HepG2 (cell line): ENCODE measurements around the gene ACSM6. TPM values are rescaled to one million over a fixed set of nuclear protein-coding genes. Genes with fewer than 3 reads are reported as not detected.

Experiments used
- ATAC-seq: fragments of 200-7000 bp; cut with Tn5 transposase; 3 replicates; pipeline ENCODE4 v1.9.1; 2020; ENCODE audit warnings: mild to moderate bottlenecking, moderate library complexity
- BruUV-seq: library from RNA; stranded (reverse); fragments of 400-500 nt; replicated peaks from 2 replicates; lab custom pipeline; 2021; lab: Mats Ljungman, UMichigan
- CTCF ChIA-PET: fragments of 300-600 bp; formaldehyde crosslinking; extraction: SDS; loops from one replicate; lab custom pipeline; 2021; ENCODE audit warnings: low total read pairs, inconsistent platforms, low intra/inter-chr PET ratio; lab: Yijun Ruan, JAX
- POLR2A ChIA-PET: fragments of 350-600 bp; sonication (Branson Sonifier 250); formaldehyde crosslinking; loops from one replicate; lab custom pipeline; 2020; ENCODE audit warnings: antibody characterized with exemption, inconsistent platforms; lab: Yijun Ruan, JAX
- DNase-seq: peaks from one replicate; pipeline ENCODE4 v3.0.0-alpha.2; 2015; ENCODE audit warnings: low spot score
- FAIRE-seq: peaks from 3 replicates; lab custom pipeline; 2011; peaks lifted over from hg19 to GRCh38; lab: Jason Lieb, UNC
- H2AFZ ChIP-seq: one replicate; pipeline ENCODE4 v1.6.1; 2011; ENCODE audit warnings: low read length, inconsistent platforms
- H3K27ac ChIP-seq: fragments of 300-600 bp; 3 replicates; pipeline ENCODE4 v1.8.0; 2011; ENCODE audit warnings: mixed run types, mild to moderate bottlenecking, mixed read lengths, low read length, inconsistent platforms; ENCODE audit not compliant: insufficient read depth; ENCODE audit errors: extremely low read length
- H3K27me3 ChIP-seq, 2 experiments: fragments of 200-600 bp in 1 of 2; 2 replicates in 1 of 2; 3 replicates in 1 of 2; pipeline versions ENCODE4 v1.6.0 to v1.8.0; 2011; ENCODE audit warnings: low read length in 2 of 2, mild to moderate bottlenecking in 2 of 2, moderate library complexity in 2 of 2, inconsistent platforms in 1 of 2; ENCODE audit not compliant: insufficient read depth in 2 of 2, control insufficient read depth in 1 of 2
- H3K36me3 ChIP-seq, 2 experiments: fragments of 200-600 bp in 1 of 2; replicated peaks in 1 of 2; 2 replicates in 1 of 2; 3 replicates in 1 of 2; pipeline versions ENCODE4 v1.5.1 to v1.8.0; 2011; ENCODE audit warnings: low read length in 2 of 2, inconsistent platforms in 1 of 2; ENCODE audit not compliant: insufficient read depth in 2 of 2, control insufficient read depth in 1 of 2
- H3K4me1 ChIP-seq: 2 replicates; pipeline ENCODE4 v1.5.1; 2012; ENCODE audit warnings: low read length, inconsistent platforms; ENCODE audit not compliant: insufficient read depth
- H3K4me2 ChIP-seq: 2 replicates; pipeline ENCODE4 v1.6.0; 2011; ENCODE audit warnings: low read depth, low read length, inconsistent platforms
- H3K4me3 ChIP-seq, 3 experiments: fragments of 200-600 bp in 1 of 3; sonication (generic), shearing (Covaris generic) in 1 of 3; replicated peaks in 1 of 3; 2 replicates each; pipeline ENCODE4 v1.5.1; 2011 to 2016; ENCODE audit warnings: low read length in 3 of 3, inconsistent platforms in 2 of 3, low read depth in 2 of 3, mild to moderate bottlenecking in 2 of 3, control low read depth in 1 of 3, mixed read lengths in 1 of 3; ENCODE audit not compliant: insufficient read depth in 1 of 3
- H3K79me2 ChIP-seq: one replicate; pipeline ENCODE4 v1.6.1; 2011; ENCODE audit warnings: low read length, inconsistent platforms; ENCODE audit not compliant: insufficient read depth
- H3K9ac ChIP-seq: 2 replicates; pipeline ENCODE4 v1.6.0; 2011; ENCODE audit warnings: mild to moderate bottlenecking, low read depth, low read length, inconsistent platforms; ENCODE audit not compliant: insufficient read depth
- H3K9me3 ChIP-seq: 2 replicates; pipeline ENCODE4 v1.5.1; 2012; ENCODE audit warnings: mild to moderate bottlenecking, low read length
- H4K20me1 ChIP-seq: 2 replicates; pipeline ENCODE4 v1.6.0; 2011; ENCODE audit warnings: inconsistent platforms, mild to moderate bottlenecking, low read length, moderate library complexity; ENCODE audit not compliant: insufficient read depth
- CC2D1A ChIP-seq: sonication (generic); formaldehyde crosslinking; IDR thresholded peaks from 2 replicates; pipeline ENCODE4 v1.8.1; 2023; ENCODE audit warnings: mild to moderate bottlenecking, missing genetic modification reagents
- RBM22 ChIP-seq: fragments of 200-400 bp; formaldehyde crosslinking; optimal IDR thresholded peaks from 2 replicates; pipeline ENCODE3; 2017; ENCODE audit warnings: mild to moderate bottlenecking, low read length, moderate library complexity
- WGBS: methylation state at CpG from one replicate; pipeline ENCODE4 v1.1.6; 2017; ENCODE audit warnings: low lambda C conversion rate; 5-methylcytosine and 5-hydroxymethylcytosine counted together
- in situ Hi-C: cut with HindIII; loops from 2 replicates; pipeline ENCODE4 v1.10.0; 2017; ENCODE audit warnings: low pct_unique_long_range_greater_than_20kb; ENCODE audit not compliant: extremely low pct_ligation_motif_present
- intact Hi-C: fragments of 100-400 bp; cut with micrococcal nuclease; formaldehyde crosslinking; loops from one replicate; pipeline ENCODE4 v1.10.0; 2022; ENCODE audit not compliant: unreplicated experiment
- polyA plus RNA-seq, 8 experiments: library from polyadenylated mRNA; depleted of rRNA in 3 of 8; stranded (reverse) in 7 of 8; unstranded in 1 of 8; fragments of >200 nt; fragmentation: Illumina TruSeq in 4 of 8; extraction: Trizol in 4 of 8; gene quantifications; 2 replicates each; pipeline versions ENCODE4 v1.2.1 to v1.2.3, GENCODE V29; 2011 to 2016; ENCODE audit warnings: low read depth in 4 of 8, missing spikeins in 1 of 8, mixed read lengths in 1 of 8; ENCODE audit not compliant: insufficient read depth in 1 of 8
- total RNA-seq, 5 experiments: library from RNA; depleted of rRNA; stranded (reverse); fragments of >200 nt; fragmentation: Illumina TruSeq; extraction: Trizol; gene quantifications; 2 replicates each; pipeline ENCODE4 v1.2.3, GENCODE V29; 2016; ENCODE audit warnings: low read depth in 1 of 5
- TF ChIP-seq, protein P1 (sequence below): sonication (generic); formaldehyde crosslinking; IDR thresholded peaks from 2 replicates; pipeline ENCODE4 v1.4.0; 2020; ENCODE audit warnings: missing genetic modification reagents

Gene ACSM6
- total and polyA plus RNA-seq, 2 of the 13 experiments (the other 11 are each of a cell fraction or from before 2014, with no cell fraction given), result not detected

GRCh38 chr10:95233377-95234034 is 39.5 kb downstream of the ACSM6 start:
- CTCF ChIA-PET, result no interaction called here
- H3K27me3 ChIP-seq, result no peaks in the 10 kb centered on the region
- no peak overlapping the region for H3K9ac ChIP-seq
- TF ChIP-seq RBM22 (peak; percentile 63), CC2D1A (no peak)
- TF ChIP-seq, protein P1, sequence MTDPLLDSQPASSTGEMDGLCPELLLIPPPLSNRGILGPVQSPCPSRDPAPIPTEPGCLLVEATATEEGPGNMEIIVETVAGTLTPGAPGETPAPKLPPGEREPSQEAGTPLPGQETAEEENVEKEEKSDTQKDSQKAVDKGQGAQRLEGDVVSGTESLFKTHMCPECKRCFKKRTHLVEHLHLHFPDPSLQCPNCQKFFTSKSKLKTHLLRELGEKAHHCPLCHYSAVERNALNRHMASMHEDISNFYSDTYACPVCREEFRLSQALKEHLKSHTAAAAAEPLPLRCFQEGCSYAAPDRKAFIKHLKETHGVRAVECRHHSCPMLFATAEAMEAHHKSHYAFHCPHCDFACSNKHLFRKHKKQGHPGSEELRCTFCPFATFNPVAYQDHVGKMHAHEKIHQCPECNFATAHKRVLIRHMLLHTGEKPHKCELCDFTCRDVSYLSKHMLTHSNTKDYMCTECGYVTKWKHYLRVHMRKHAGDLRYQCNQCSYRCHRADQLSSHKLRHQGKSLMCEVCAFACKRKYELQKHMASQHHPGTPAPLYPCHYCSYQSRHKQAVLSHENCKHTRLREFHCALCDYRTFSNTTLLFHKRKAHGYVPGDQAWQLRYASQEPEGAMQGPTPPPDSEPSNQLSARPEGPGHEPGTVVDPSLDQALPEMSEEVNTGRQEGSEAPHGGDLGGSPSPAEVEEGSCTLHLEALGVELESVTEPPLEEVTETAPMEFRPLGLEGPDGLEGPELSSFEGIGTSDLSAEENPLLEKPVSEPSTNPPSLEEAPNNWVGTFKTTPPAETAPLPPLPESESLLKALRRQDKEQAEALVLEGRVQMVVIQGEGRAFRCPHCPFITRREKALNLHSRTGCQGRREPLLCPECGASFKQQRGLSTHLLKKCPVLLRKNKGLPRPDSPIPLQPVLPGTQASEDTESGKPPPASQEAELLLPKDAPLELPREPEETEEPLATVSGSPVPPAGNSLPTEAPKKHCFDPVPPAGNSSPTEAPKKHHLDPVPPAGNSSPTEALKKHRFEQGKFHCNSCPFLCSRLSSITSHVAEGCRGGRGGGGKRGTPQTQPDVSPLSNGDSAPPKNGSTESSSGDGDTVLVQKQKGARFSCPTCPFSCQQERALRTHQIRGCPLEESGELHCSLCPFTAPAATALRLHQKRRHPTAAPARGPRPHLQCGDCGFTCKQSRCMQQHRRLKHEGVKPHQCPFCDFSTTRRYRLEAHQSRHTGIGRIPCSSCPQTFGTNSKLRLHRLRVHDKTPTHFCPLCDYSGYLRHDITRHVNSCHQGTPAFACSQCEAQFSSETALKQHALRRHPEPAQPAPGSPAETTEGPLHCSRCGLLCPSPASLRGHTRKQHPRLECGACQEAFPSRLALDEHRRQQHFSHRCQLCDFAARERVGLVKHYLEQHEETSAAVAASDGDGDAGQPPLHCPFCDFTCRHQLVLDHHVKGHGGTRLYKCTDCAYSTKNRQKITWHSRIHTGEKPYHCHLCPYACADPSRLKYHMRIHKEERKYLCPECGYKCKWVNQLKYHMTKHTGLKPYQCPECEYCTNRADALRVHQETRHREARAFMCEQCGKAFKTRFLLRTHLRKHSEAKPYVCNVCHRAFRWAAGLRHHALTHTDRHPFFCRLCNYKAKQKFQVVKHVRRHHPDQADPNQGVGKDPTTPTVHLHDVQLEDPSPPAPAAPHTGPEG, result no peak
- TF ChIP-seq, all 625 proteins: peak for 1
- DNase-seq (no peak), ATAC-seq (no peak; the same call in 2 of the 3 replicates), FAIRE-seq (no peak)
- no peaks in the 10 kb centered on the region for H3K4me1 ChIP-seq
- H2AFZ ChIP-seq, result no peak overlapping the region
- H4K20me1 ChIP-seq, result no peaks in the 10 kb centered on the region
- peaks cover 24 to 43% of the 10 kb centered on the region in 2 experiments; a peak in 4 of 5 replicates for H3K36me3 ChIP-seq
- no peaks in the 10 kb centered on the region for H3K9me3 ChIP-seq
- no peaks in the 10 kb centered on the region for H3K79me2 ChIP-seq
- H3K27ac ChIP-seq, result no peak overlapping the region
- no TSS peak for BruUV-seq
- WGBS, result 95% methylated on average over 2 of the region's 2 CpGs
- POLR2A ChIA-PET, result no interaction called here
- H3K4me3 ChIP-seq, result no peak overlapping the region
- no peak overlapping the region for H3K4me2 ChIP-seq
- intact Hi-C loops, result no loop called here
- in situ Hi-C loops, result loop anchor here (25.0 kb wide), 1 partner anchor 596 kb away; no protein-coding TSS in a partner anchor
